ENCODE measurements around the gene ZBTB20. TPM values are rescaled to one million over a fixed set of nuclear protein-coding genes. Genes with fewer than 3 reads are reported as not detected.
A peak's percentile ranks its signal among the peaks of the same experiment; 100 is the strongest.

The ZBTB20 gene
- total RNA-seq, 1 donor from 2014 or later = 61.0 TPM

GRCh38 chr3:114878114-114878839, 268.8 kb downstream of the ZBTB20 start:
- Histone ChIP-seq H3K27ac (no peak overlapping the region), H3K36me3 (no peaks in the 10 kb centered on the region), H3K9me3 (no peaks in the 10 kb centered on the region), H3K4me1 (peaks cover 15% of the 10 kb centered on the region), H3K27me3 (no peaks in the 10 kb centered on the region), H3K4me3 (no peak overlapping the region)
- intact Hi-C loops (cut with DNase I) = no loop called here
- ATAC-seq (no peak), DNase-seq (no peak)
- TF ChIP-seq CTCF (IDR thresholded peaks at IDR 0.05) = no peak

GRCh38 chr3:114877378-114878113, 269.5 kb downstream of the ZBTB20 start:
- Histone ChIP-seq H3K27me3 (no peaks in the 10 kb centered on the region), H3K9me3 (no peaks in the 10 kb centered on the region), H3K4me3 (no peak overlapping the region), H3K36me3 (no peaks in the 10 kb centered on the region), H3K27ac (no peak overlapping the region), H3K4me1 (peaks cover 15% of the 10 kb centered on the region)
- DNase-seq (no peak), ATAC-seq (no peak)
- intact Hi-C loops (cut with DNase I) = no loop called here
- no peak for TF ChIP-seq CTCF (IDR thresholded peaks at IDR 0.05)

GRCh38 chr3:114874522-114874971, 272.5 kb downstream of the ZBTB20 start:
- Histone ChIP-seq H3K4me1 (peaks cover 13% of the 10 kb centered on the region), H3K27me3 (no peaks in the 10 kb centered on the region), H3K27ac (no peak overlapping the region), H3K4me3 (no peak overlapping the region), H3K9me3 (no peaks in the 10 kb centered on the region), H3K36me3 (no peaks in the 10 kb centered on the region)
- ATAC-seq (peak; percentile 52), DNase-seq (no peak)
- intact Hi-C loops (cut with DNase I) = no loop called here
- no peak for TF ChIP-seq CTCF (IDR thresholded peaks at IDR 0.05)

GRCh38 chr3:114873591-114873990, 273.5 kb downstream of the ZBTB20 start:
- Histone ChIP-seq H3K27me3 (no peaks in the 10 kb centered on the region), H3K9me3 (no peaks in the 10 kb centered on the region), H3K36me3 (no peaks in the 10 kb centered on the region), H3K4me1 (peaks cover 6% of the 10 kb centered on the region), H3K27ac (no peak overlapping the region), H3K4me3 (no peak overlapping the region)
- no peak for ATAC-seq
- DNase-seq = no peak
- intact Hi-C loops (cut with DNase I) = no loop called here
- TF ChIP-seq CTCF (IDR thresholded peaks at IDR 0.05) = no peak

- Histone ChIP-seq H3K4me1 (peaks cover 6% of the 10 kb centered on the region), H3K36me3 (no peaks in the 10 kb centered on the region), H3K4me3 (no peak overlapping the region), H3K27ac (no peak overlapping the region), H3K9me3 (no peaks in the 10 kb centered on the region), H3K27me3 (no peaks in the 10 kb centered on the region)
- ATAC-seq (no peak), DNase-seq (no peak)
- no peak for TF ChIP-seq CTCF (IDR thresholded peaks at IDR 0.05)
- intact Hi-C loops (cut with DNase I) = no loop called here
Measured at GRCh38 chr3:114872588-114872987, 274.5 kb downstream of the ZBTB20 start.

All from upper lobe of right lung (tissue), 1 donor.